Kidney (tissue), 14 donors: Measurements from ENCODE around the gene FHAD1. TPM values are rescaled to one million over a fixed set of nuclear protein-coding genes. Genes with fewer than 3 reads are reported as not detected.

ENCODE experiments used
- DNase-seq, 5 donors: peaks; one replicate each; pipeline ENCODE4 v3.0.0-alpha.2; 2013 to 2020
- FAIRE-seq: peaks from 2 replicates; lab custom pipeline; 2012; peaks lifted over from hg19 to GRCh38; lab: Jason Lieb, UNC
- H3K27ac ChIP-seq, 2 donors: one replicate each; pipeline ENCODE4 v1.7.0; 2013; ENCODE audit warnings: low read depth in 2 of 2, low read length in 2 of 2, inconsistent platforms in 1 of 2
- H3K27me3 ChIP-seq: one replicate; pipeline ENCODE4 v1.7.1; 2013; ENCODE audit warnings: low read length, inconsistent platforms; ENCODE audit not compliant: control insufficient read depth, insufficient read depth
- H3K36me3 ChIP-seq, 3 donors: one replicate each; pipeline versions ENCODE4 v1.7.0 to v1.7.1; 2013; ENCODE audit warnings: low read length in 3 of 3, control low read depth in 1 of 3, inconsistent platforms in 1 of 3; ENCODE audit not compliant: insufficient read depth in 3 of 3, control insufficient read depth in 2 of 3
- H3K4me1 ChIP-seq, 3 donors: one replicate each; pipeline versions ENCODE4 v1.7.0 to v1.7.1; 2013; ENCODE audit warnings: low read length in 3 of 3, inconsistent platforms in 1 of 3, low read depth in 1 of 3; ENCODE audit not compliant: control insufficient read depth in 2 of 3, insufficient read depth in 2 of 3
- H3K4me3 ChIP-seq, 3 donors: one replicate each; pipeline versions ENCODE4 v1.7.0 to v1.8.1; 2013; ENCODE audit warnings: low read length in 3 of 3, control low read depth in 1 of 3, inconsistent platforms in 1 of 3
- H3K9ac ChIP-seq, 3 donors: one replicate each; pipeline versions ENCODE4 v1.7.0 to v1.7.1; 2013; ENCODE audit warnings: low read length in 3 of 3, control low read depth in 1 of 3, inconsistent platforms in 1 of 3
- H3K9me3 ChIP-seq, 3 donors: one replicate each; pipeline versions ENCODE4 v1.7.0 to v1.7.1; 2013; ENCODE audit warnings: low read length in 3 of 3, control low read depth in 1 of 3, inconsistent platforms in 1 of 3; ENCODE audit not compliant: control insufficient read depth in 2 of 3, insufficient read depth in 1 of 3
- CTCF ChIP-seq: IDR thresholded peaks from 3 replicates; pipeline ENCODE4 v1.5.1; 2012; ENCODE audit warnings: mild to moderate bottlenecking, moderate library complexity, borderline replicate concordance; ENCODE audit not compliant: insufficient read depth; ENCODE audit errors: extremely low read depth
- intact Hi-C: fragments of 100-400 bp; cut with DNase I; formaldehyde crosslinking; loops from one replicate; pipeline ENCODE4 v1.11.1; 2022
- polyA plus RNA-seq: library from polyadenylated mRNA; stranded (reverse); fragments of 350-450 nt; fragmentation: Illumina TruSeq; extraction: RNeasy Lipid Tissue Mini Kit (QIAGEN cat#74804); gene quantifications from one replicate; pipeline ENCODE4 v1.2.3, GENCODE V29; 2014; ENCODE audit warnings: low read depth, low replicate concordance; ENCODE audit not compliant: insufficient read depth
- total RNA-seq: library from RNA; stranded (reverse); fragmentation: NEBNext Ultra II Directional; extraction: Animal tissue kit (Norgen Biotek cat#: 25700); gene quantifications from one replicate; pipeline ENCODE4 v1.2.1, GENCODE V29; 2021
- donor health status: control.
- donor health status: control.
- donor health status: control.
- donor health status: control.
- donor health status: control.
- donor health status: DM: yes; HTN: yes; CAD: no.
- donor health status: Normal renal cell carcinoma (clear cell type).

FHAD1 gene
- total and polyA plus RNA-seq, 2 donors from 2014 or later = 0.84 to 4.2 TPM

DNA sequence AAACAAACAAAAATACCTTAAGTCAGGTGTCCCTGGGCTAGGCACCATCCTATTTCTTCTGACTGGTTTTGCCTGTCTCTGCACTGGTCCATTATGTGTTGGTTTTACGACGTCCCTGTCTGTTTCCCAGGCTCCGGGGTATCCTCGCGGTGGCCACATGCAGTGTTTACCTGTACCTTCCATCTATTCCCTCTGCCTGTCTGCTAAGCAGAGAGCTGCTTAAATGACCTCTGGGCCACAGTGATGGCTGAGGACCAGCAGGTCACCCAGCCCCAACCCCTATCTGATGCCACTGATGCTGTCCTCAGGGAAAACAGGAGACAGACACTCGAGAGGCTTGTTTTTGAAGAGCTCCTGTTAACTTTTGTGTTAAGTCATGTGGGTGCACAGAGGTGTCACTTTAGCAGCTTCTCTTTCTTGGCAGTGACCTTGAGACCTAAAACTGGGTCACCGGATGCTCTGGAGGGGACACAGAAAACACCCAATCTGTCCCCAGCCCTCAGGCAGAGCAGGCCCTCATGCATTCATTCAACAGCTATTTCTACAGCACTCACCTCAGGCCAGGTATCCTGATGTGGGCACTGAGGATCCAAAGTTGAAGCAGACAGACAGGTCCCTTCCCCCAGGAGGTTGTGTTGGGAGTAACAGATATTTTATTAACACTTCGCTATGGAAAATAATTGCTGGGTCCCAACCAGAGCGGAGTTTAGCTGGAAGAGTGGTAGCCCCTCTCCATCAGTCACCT lies 158.3 kb downstream of the FHAD1 start:
- Histone ChIP-seq H3K27me3 (no peaks in the 10 kb centered on the region), H3K9ac (no peak overlapping the region), H3K4me3 (no peak overlapping the region), H3K4me1 (peaks cover 0 to 3% (median 0%) of the 10 kb centered on the region in 3 donors), H3K9me3 (no peaks in the 10 kb centered on the region), H3K36me3 (no peaks in the 10 kb centered on the region), H3K27ac (no peak overlapping the region)
- FAIRE-seq (no peak), DNase-seq (no peak)
- intact Hi-C loops = no loop called here
- TF ChIP-seq CTCF = no peak

DNA sequence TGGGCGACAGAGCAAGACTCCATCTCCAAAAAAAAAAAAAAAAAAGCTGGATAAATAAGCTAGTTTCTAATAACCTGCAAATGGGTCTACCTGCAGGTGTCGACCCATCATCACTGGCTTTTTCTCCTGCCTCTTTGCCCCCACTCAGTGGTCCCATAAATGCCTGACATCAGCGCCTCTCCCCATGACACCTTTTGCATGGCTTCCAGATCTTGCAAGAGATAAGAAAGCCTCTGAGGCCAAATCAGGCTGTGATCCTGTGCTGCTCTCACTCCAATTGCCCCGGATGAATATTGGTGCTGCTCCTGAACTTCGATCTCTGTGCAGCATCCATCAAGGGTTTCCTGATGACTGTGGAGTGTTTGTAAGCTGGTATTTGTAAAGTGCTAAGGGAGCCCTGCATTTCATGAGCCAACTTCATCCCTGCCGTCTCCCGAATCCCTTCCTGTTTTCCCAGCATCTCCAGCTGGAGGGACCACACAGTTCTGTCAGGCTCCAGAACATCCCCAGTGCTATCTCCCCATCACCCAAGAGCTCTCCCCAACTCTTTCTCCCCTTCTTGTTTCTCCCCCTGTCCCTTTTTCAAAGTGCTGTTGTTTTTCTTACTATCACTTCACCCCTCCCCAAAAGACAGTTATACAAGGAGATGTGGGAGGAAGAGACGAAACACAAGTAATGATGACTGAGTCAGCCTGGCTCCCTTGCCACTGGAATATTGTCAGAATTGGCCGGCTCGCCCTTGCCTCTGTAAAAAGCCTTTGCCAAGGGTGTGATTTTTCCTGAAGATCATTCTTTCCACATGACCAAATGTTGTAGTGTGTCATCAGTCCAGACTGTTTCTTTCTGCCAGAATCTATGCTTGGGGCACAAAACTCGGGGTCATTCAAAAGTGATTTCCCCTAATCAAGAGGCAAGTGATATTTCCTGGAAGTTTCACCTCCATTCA lies 159.9 kb downstream of the FHAD1 start:
- H3K4me1 ChIP-seq = peaks cover 0 to 8% (median 0%) of the 10 kb centered on the region in 3 donors
- no peaks in the 10 kb centered on the region for H3K9me3 ChIP-seq
- no peaks in the 10 kb centered on the region for H3K36me3 ChIP-seq
- TF ChIP-seq CTCF = no peak
- H3K27me3 ChIP-seq = no peaks in the 10 kb centered on the region
- intact Hi-C loops = no loop called here
- no peak overlapping the region for H3K27ac ChIP-seq
- FAIRE-seq (no peak), DNase-seq (no peak)
- H3K9ac ChIP-seq = no peak overlapping the region
- H3K4me3 ChIP-seq = no peak overlapping the region

- intact Hi-C loops = no loop called here
- no peak overlapping the region for H3K9ac ChIP-seq
- no peak overlapping the region for H3K4me3 ChIP-seq
- no peak overlapping the region for H3K27ac ChIP-seq
- FAIRE-seq = no peak
- peaks cover 0 to 8% (median 0%) of the 10 kb centered on the region in 3 donors for H3K4me1 ChIP-seq
- H3K9me3 ChIP-seq = no peaks in the 10 kb centered on the region
- H3K36me3 ChIP-seq = no peaks in the 10 kb centered on the region
- DNase-seq = no peak
- TF ChIP-seq CTCF = no peak
- H3K27me3 ChIP-seq = no peaks in the 10 kb centered on the region
Observed at GRCh38 chr1:15407580-15407979, 160.6 kb downstream of the FHAD1 start.
